Mesothelial cell of epicardium (in vitro differentiated cells): ENCODE measurements around the gene YAP1. TPM values are rescaled to one million over a fixed set of nuclear protein-coding genes. Genes with fewer than 3 reads are reported as not detected.
"Not testable (repeated sequence)": the region's sequence is repeated elsewhere in the genome, so short reads cannot be mapped to it uniquely, and the experiment has no call there.

Experiments
- DNase-seq, 2 experiments: peaks; one replicate each; pipeline ENCODE4 v3.0.0; 2021; ENCODE audit warnings: low spot score in 2 of 2; ENCODE audit not compliant: unreplicated experiment in 2 of 2
- H3K27ac Mint-ChIP-seq: 2 replicates; pipeline ENCODE4 v1.8.0; 2021; ENCODE audit warnings: mixed read lengths
- H3K27me3 Mint-ChIP-seq: 2 replicates; pipeline ENCODE4 v1.8.0; 2021; ENCODE audit warnings: low read depth, mixed read lengths
- H3K36me3 Mint-ChIP-seq: 2 replicates; pipeline ENCODE4 v1.8.0; 2021; ENCODE audit warnings: mixed read lengths
- H3K4me1 Mint-ChIP-seq: 2 replicates; pipeline ENCODE4 v1.8.0; 2021; ENCODE audit warnings: mixed read lengths
- H3K4me3 Mint-ChIP-seq: 2 replicates; pipeline ENCODE4 v1.8.0; 2021; ENCODE audit warnings: mild to moderate bottlenecking, moderate library complexity, mixed read lengths
- H3K9me3 Mint-ChIP-seq: 2 replicates; pipeline ENCODE4 v1.8.0; 2021; ENCODE audit warnings: mixed read lengths
- CTCF ChIP-seq: fragments of 200-600 bp; sonication (generic); IDR thresholded peaks from one replicate; pipeline ENCODE4 v1.5.0; 2021; ENCODE audit warnings: antibody characterized with exemption; ENCODE audit not compliant: unreplicated experiment
- total RNA-seq: library from RNA; stranded (reverse); gene quantifications from 3 replicates; pipeline ENCODE4 v1.2.1, GENCODE V29; 2021

The YAP1 gene
- total RNA-seq, 1 donor from 2014 or later = 194 TPM

- Mint-ChIP-seq H3K4me3 (no peak overlapping the region), H3K4me1 (peaks cover 51% of the 10 kb centered on the region), H3K9me3 (peaks cover 7% of the 10 kb centered on the region), H3K27me3 (no peaks in the 10 kb centered on the region), H3K36me3 (peaks cover 14% of the 10 kb centered on the region), H3K27ac (no peak overlapping the region)
- no peak for DNase-seq
- TF ChIP-seq CTCF = no peak
Observed at GRCh38 chr11:102194257-102194656, 84.0 kb downstream of the YAP1 start.

- Mint-ChIP-seq H3K4me1 (peaks cover 51% of the 10 kb centered on the region), H3K4me3 (no peak overlapping the region), H3K27ac (no peak overlapping the region), H3K27me3 (no peaks in the 10 kb centered on the region), H3K9me3 (peaks cover 7% of the 10 kb centered on the region), H3K36me3 (peaks cover 14% of the 10 kb centered on the region)
- TF ChIP-seq CTCF = no peak
- DNase-seq = no peak
Observed at GRCh38 chr11:102194990-102195389, 84.7 kb downstream of the YAP1 start.

- DNase-seq = no peak
- TF ChIP-seq CTCF = no peak
- Mint-ChIP-seq H3K9me3 (peaks cover 7% of the 10 kb centered on the region), H3K4me3 (no peak overlapping the region), H3K4me1 (peaks cover 50% of the 10 kb centered on the region), H3K36me3 (peaks cover 13% of the 10 kb centered on the region), H3K27ac (peak overlapping the region; percentile 80), H3K27me3 (no peaks in the 10 kb centered on the region)
Observed at GRCh38 chr11:102196351-102196750, 86.1 kb downstream of the YAP1 start.

- no peak for DNase-seq
- Mint-ChIP-seq H3K4me3 (no peak overlapping the region), H3K27ac (peak overlapping the region; percentile 80), H3K27me3 (no peaks in the 10 kb centered on the region), H3K36me3 (peaks cover 17% of the 10 kb centered on the region), H3K4me1 (peaks cover 48% of the 10 kb centered on the region), H3K9me3 (peaks cover 7% of the 10 kb centered on the region)
- TF ChIP-seq CTCF = no peak
Observed at GRCh38 chr11:102196816-102197215, 86.6 kb downstream of the YAP1 start.

- no peak for DNase-seq
- H3K27me3 Mint-ChIP-seq = no peaks in the 10 kb centered on the region
- peaks cover 19% of the 10 kb centered on the region for H3K36me3 Mint-ChIP-seq
- H3K4me3 Mint-ChIP-seq = peak overlapping the region; percentile 13
- peaks cover 7% of the 10 kb centered on the region for H3K9me3 Mint-ChIP-seq
- peaks cover 39% of the 10 kb centered on the region for H3K4me1 Mint-ChIP-seq
- H3K27ac Mint-ChIP-seq = peak overlapping the region; percentile 95
- TF ChIP-seq CTCF = no peak
Observed at GRCh38 chr11:102197670-102198139, 87.5 kb downstream of the YAP1 start.

- DNase-seq = no peak
- Mint-ChIP-seq H3K27ac (peak overlapping the region; percentile 62), H3K4me1 (peaks cover 38% of the 10 kb centered on the region), H3K4me3 (no peak overlapping the region), H3K9me3 (peaks cover 7% of the 10 kb centered on the region), H3K27me3 (no peaks in the 10 kb centered on the region), H3K36me3 (peaks cover 18% of the 10 kb centered on the region)
- TF ChIP-seq CTCF = no peak
Observed at GRCh38 chr11:102199673-102200072, 89.4 kb downstream of the YAP1 start.

GRCh38 chr11:102200325-102200724, 90.1 kb downstream of the YAP1 start:
- H3K9me3 Mint-ChIP-seq, H3K27me3 Mint-ChIP-seq, H3K4me3 Mint-ChIP-seq, DNase-seq, H3K27ac Mint-ChIP-seq: not testable (repeated sequence)
- peaks cover 13% of the 10 kb centered on the region for H3K36me3 Mint-ChIP-seq
- H3K4me1 Mint-ChIP-seq = peaks cover 38% of the 10 kb centered on the region
